BJ (cell line): ENCODE results near the gene CD209. TPM values are rescaled to one million over a fixed set of nuclear protein-coding genes. Genes with fewer than 3 reads are reported as not detected.

Experiments
- CTCF ChIA-PET: fragments of 350-600 bp; formaldehyde crosslinking; extraction: SDS; loops from one replicate; lab custom pipeline; 2021; ENCODE audit warnings: antibody characterized with exemption, inconsistent platforms; lab: Yijun Ruan, JAX
- POLR2A ChIA-PET: fragments of 300-600 bp; sonication (Branson Sonifier 250); formaldehyde crosslinking; extraction: SDS; loops from one replicate; lab custom pipeline; 2021; ENCODE audit warnings: antibody characterized with exemption; lab: Charles Lee
- DNase-seq: peaks from one replicate; pipeline ENCODE4 v3.0.0-alpha.2; 2011; ENCODE audit warnings: low read depth
- H3K27me3 ChIP-seq: 2 replicates; pipeline ENCODE4 v1.6.0; 2011; ENCODE audit warnings: low read length; ENCODE audit not compliant: control insufficient read depth, insufficient read depth
- H3K36me3 ChIP-seq: 2 replicates; pipeline ENCODE4 v1.5.1; 2011; ENCODE audit warnings: low read length; ENCODE audit not compliant: control insufficient read depth, insufficient read depth
- H3K4me3 ChIP-seq: 2 replicates; pipeline ENCODE4 v1.5.1; 2011; ENCODE audit warnings: low read depth, mild to moderate bottlenecking, control low read depth, low read length
- polyA plus RNA-seq: library from polyadenylated mRNA; depleted of rRNA; stranded (reverse); fragments of >200 nt; gene quantifications from 2 replicates; pipeline ENCODE4 v1.2.3, GENCODE V29; 2011
- TF ChIP-seq, protein P1 (sequence below): IDR thresholded peaks from 2 replicates; pipeline ENCODE4 v1.5.1; 2011; ENCODE audit warnings: low read depth, mild to moderate bottlenecking, control low read depth, inconsistent platforms, low read length, moderate library complexity; ENCODE audit not compliant: insufficient read depth

CD209 gene
- polyA plus RNA-seq, 1 experiment, result not detected

DNA sequence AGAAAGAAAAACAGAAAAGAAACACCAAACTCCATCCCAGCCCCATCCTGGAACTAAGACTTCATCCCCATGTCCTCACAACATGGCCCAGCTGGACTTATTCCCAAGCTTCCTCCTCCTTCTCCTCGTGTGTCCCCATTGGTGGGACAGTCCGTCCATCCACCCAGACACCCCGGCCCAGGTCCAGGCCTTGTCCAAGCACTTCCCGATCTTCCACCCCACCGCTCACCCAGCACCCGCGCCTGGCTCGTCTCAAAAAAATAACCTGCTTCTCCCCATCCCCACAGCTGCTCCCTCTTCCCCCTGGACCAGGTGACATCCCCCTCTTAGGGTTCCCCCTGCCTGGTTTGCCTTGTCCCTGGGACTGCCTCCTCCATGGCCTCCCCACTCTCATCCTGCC is 44.0 kb downstream of the CD209 start:
- ChIA-PET POLR2A (no interaction called here), CTCF (interaction anchor here (0.9 kb wide), 1 partner anchor 22 kb away, joined by 3 read pairs; the partner anchor contains the start of gene TRAPPC5)
- H3K27me3 ChIP-seq, result no peaks in the 10 kb centered on the region
- no peak for DNase-seq
- TF ChIP-seq, protein P1, sequence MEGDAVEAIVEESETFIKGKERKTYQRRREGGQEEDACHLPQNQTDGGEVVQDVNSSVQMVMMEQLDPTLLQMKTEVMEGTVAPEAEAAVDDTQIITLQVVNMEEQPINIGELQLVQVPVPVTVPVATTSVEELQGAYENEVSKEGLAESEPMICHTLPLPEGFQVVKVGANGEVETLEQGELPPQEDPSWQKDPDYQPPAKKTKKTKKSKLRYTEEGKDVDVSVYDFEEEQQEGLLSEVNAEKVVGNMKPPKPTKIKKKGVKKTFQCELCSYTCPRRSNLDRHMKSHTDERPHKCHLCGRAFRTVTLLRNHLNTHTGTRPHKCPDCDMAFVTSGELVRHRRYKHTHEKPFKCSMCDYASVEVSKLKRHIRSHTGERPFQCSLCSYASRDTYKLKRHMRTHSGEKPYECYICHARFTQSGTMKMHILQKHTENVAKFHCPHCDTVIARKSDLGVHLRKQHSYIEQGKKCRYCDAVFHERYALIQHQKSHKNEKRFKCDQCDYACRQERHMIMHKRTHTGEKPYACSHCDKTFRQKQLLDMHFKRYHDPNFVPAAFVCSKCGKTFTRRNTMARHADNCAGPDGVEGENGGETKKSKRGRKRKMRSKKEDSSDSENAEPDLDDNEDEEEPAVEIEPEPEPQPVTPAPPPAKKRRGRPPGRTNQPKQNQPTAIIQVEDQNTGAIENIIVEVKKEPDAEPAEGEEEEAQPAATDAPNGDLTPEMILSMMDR, result no peak
- H3K4me3 ChIP-seq, result no peak overlapping the region
- H3K36me3 ChIP-seq, result no peaks in the 10 kb centered on the region

DNA sequence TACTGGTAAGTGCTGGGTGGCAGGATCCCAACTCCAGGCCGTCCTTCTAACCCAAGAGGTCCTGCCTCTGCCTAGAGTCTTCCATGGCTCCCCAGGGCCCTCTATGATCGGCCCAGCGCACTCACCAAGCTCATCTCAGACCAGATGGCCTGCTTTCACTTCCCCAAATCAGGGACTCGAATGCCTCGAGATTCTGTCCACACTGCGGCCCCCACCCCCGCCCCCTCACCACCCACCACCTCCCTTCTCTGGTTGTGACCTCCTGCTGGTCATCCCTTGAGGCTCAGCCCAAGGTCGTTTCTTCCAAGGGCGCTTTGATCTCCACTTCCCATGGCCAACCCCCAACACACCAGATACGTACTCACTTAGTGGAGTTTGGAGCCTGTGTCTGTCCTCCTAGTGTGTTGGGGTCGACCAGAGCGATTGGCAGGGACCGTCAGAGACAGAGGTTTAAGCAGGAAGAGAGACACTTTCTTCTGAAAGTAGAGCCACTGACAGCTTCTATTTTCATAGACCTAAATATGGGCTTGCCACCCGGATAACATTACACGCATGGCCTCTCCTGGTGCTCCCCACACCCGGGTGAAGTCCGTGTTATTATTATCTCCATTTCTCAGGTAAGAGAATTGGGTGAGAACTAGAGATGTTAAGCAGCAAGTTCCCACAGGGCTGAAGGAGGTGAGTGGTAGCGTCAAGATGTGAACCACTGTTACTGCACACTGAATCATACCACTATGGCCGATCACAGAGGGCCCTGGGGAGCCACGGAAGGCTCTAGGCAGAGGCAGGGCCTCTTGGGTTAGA is 45.5 kb downstream of the CD209 start, which contains the start of gene FCER2:
TSS of gene FCER2 (minus strand) at position 478 of the 804 bp plus-strand sequence. CDS start 2,371 bp downstream, outside the sequence.
- Histone ChIP-seq H3K4me3 (no peak within 1 kb of the TSS), H3K27me3 (no peaks in the 10 kb centered on the region), H3K36me3 (no peaks in the 10 kb centered on the region)
- ChIA-PET CTCF (interaction anchor here (0.7 kb wide), 1 partner anchor 21 kb away, joined by 3 read pairs; the partner anchor contains the start of gene TRAPPC5), POLR2A (no interaction called here)
- DNase-seq, result no peak
- TF ChIP-seq, protein P1, result no peak

DNA sequence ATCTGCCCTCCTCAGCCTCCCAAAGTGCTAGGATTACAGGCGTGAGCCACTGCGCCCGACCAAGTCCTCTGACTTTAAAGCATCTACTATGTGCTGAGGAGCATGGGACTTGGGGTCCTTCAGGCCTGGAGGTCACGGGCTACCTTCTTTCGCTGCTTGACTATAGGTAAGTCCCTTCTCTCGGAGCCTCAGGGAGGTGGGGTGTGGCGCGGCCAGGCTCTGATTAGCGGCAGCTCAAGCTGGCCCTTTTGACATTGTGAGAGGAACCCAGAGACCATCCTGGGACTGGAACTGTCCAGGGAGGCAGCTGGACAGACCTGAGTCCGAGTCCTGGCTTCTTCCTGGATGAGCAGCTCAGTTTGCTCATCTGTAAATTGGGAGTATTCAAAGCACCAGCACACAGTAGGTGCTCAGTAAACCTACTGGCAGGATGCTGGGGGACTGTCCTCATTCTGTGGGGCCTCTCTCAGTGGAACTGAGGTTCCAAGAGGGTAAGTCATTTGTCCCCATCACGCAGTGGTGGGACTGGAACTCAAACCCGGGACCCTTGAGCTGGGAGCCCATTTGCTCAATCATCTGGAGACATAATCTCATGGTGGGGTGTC is 46.2 kb downstream of the CD209 start:
- DNase-seq, result no peak
- POLR2A ChIA-PET, result no interaction called here

DNA sequence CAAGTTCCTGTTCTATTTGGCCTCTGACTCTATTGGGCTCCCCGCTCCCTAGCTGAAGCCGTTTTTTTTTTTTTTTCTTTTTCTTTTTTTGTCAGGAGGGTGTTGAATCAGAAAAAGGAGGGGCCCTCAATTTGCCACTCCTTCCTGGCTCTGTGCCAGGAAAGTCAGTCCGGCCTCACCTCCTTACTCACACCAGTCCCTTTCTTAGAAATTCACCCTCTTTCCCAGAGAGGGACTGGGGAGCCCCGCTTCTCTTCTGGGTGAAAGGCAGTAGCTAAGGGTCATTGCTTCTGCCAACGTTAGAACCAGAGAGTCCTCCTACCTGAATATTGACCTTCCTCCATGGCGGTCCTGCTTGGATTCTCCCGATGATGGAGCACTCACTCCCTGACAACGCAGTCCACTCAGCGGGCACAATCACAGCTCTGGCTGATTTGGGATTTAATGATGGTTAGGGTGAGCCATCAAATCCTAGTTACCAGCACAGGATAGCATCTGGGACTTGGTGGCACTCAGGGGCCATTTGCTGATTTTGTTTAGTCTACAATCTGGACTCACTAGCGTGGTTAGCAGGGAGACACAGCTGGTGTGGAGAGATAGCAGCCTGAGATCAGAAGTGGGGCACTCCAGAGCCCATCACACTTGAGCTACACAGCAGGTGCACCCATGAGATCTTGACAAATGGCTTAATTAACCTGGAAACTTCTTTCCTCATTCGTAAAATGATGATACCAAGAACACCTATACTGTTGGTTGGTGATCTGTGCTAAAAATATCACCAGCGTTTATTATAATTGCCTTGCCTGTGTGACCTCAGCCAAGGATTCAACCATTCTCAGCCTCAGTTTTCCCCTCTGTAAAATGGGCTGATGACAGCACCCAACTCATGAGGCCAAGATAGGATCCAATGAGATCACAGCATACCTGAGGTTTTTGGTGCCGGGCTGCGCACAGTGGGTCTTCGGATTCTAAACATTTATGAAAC is 47.6 kb downstream of the CD209 start:
- ChIA-PET POLR2A (no interaction called here), CTCF (interaction anchor here (0.9 to 4.1 kb wide), 2 partner anchors 18 to 19 kb away, joined by 3 to 20 read pairs; partner anchors contain the start of gene TRAPPC5)
- TF ChIP-seq, protein P1, result no peak
- no peaks in the 10 kb centered on the region for H3K36me3 ChIP-seq
- no peaks in the 10 kb centered on the region; the same call in 1 of the 2 replicates for H3K27me3 ChIP-seq
- H3K4me3 ChIP-seq, result no peak overlapping the region
- no peak for DNase-seq

More for the DNA sequence above, 46.2 kb downstream of the CD209 start:
- H3K27me3 ChIP-seq, result no peaks in the 10 kb centered on the region; the same call in 1 of the 2 replicates
- H3K36me3 ChIP-seq, result no peaks in the 10 kb centered on the region
- TF ChIP-seq, protein P1, result no peak
- CTCF ChIA-PET, result interaction anchor here (0.7 kb wide), 1 partner anchor 20 kb away, joined by 3 read pairs; the partner anchor contains the start of gene TRAPPC5
- H3K4me3 ChIP-seq, result no peak overlapping the region
